ENCODE data around the gene DCAF12. TPM values are rescaled to one million over a fixed set of nuclear protein-coding genes. Genes with fewer than 3 reads are reported as not detected.

The DCAF12 gene
- total and polyA plus RNA-seq, 8 donors = 30.4 to 70.9 (median 65.0) TPM

GRCh38 chr9:34157318-34157717 lies 30.8 kb upstream of the DCAF12 start:
- no peaks in the 10 kb centered on the region for H3K27me3 ChIP-seq
- no peak overlapping the region for H3K27ac ChIP-seq
- no peaks in the 10 kb centered on the region for H3K4me1 ChIP-seq
- no peak for TF ChIP-seq CTCF (IDR thresholded peaks at IDR 0.05)
- no peak for DNase-seq
- no peaks in the 10 kb centered on the region for H3K36me3 ChIP-seq
- H3K9me3 ChIP-seq = no peaks in the 10 kb centered on the region
- intact Hi-C loops (cut with DNase I) = no loop called here
- no peak overlapping the region for H3K4me3 ChIP-seq
- ATAC-seq = no peak

GRCh38 chr9:34154057-34154456 lies 27.6 kb upstream of the DCAF12 start:
- H3K4me3 ChIP-seq = no peak overlapping the region
- no peak overlapping the region for H3K27ac ChIP-seq
- no peak for ATAC-seq
- no peaks in the 10 kb centered on the region for H3K36me3 ChIP-seq
- H3K27me3 ChIP-seq = no peaks in the 10 kb centered on the region
- no peaks in the 10 kb centered on the region for H3K4me1 ChIP-seq
- TF ChIP-seq CTCF (IDR thresholded peaks at IDR 0.05) = no peak
- H3K9me3 ChIP-seq = no peaks in the 10 kb centered on the region
- DNase-seq = no peak
- intact Hi-C loops (cut with DNase I) = no loop called here

- intact Hi-C loops (cut with DNase I) = no loop called here
- no peak overlapping the region for H3K27ac ChIP-seq
- no peaks in the 10 kb centered on the region for H3K4me1 ChIP-seq
- no peaks in the 10 kb centered on the region for H3K27me3 ChIP-seq
- TF ChIP-seq CTCF (IDR thresholded peaks at IDR 0.05) = no peak
- DNase-seq (no peak), ATAC-seq (no peak)
- H3K36me3 ChIP-seq = no peaks in the 10 kb centered on the region
- H3K9me3 ChIP-seq = no peaks in the 10 kb centered on the region
- H3K4me3 ChIP-seq = no peak overlapping the region
Measured at GRCh38 chr9:34151398-34151797, 24.9 kb upstream of the DCAF12 start.

- intact Hi-C loops (cut with DNase I) = no loop called here
- Histone ChIP-seq H3K27me3 (no peaks in the 10 kb centered on the region), H3K4me3 (no peak overlapping the region), H3K9me3 (no peaks in the 10 kb centered on the region), H3K36me3 (no peaks in the 10 kb centered on the region), H3K4me1 (peaks cover 0 to 13% of the 10 kb centered on the region in 2 donors), H3K27ac (no peak overlapping the region)
- TF ChIP-seq CTCF (IDR thresholded peaks at IDR 0.05) = no peak
- no peak for DNase-seq
- peak; percentile 40 for ATAC-seq
Measured at GRCh38 chr9:34145165-34145564, 18.7 kb upstream of the DCAF12 start.

GRCh38 chr9:34143116-34143515 lies 16.6 kb upstream of the DCAF12 start:
- H3K36me3 ChIP-seq = no peaks in the 10 kb centered on the region
- peaks cover 0 to 16% of the 10 kb centered on the region in 2 donors for H3K4me1 ChIP-seq
- no peaks in the 10 kb centered on the region for H3K27me3 ChIP-seq
- no peak overlapping the region for H3K4me3 ChIP-seq
- no peaks in the 10 kb centered on the region for H3K9me3 ChIP-seq
- TF ChIP-seq CTCF (IDR thresholded peaks at IDR 0.05) = no peak
- H3K27ac ChIP-seq = no peak overlapping the region
- DNase-seq (no peak), ATAC-seq (no peak)
- intact Hi-C loops (cut with DNase I) = no loop called here
